ENCODE results near the gene TRIM2.
"Not testable (repeated sequence)": the region's sequence is repeated elsewhere in the genome, so short reads cannot be mapped to it uniquely, and the experiment has no call there.

The TRIM2 gene

GRCh38 chr4:153204247-153204671, at the start of gene TRIM2:
TRIM2 (plus strand) TSS chr4:153204443; CDS start chr4:153204531, 88 bp downstream.
- DNase-seq (ENCODE audit: low read depth in 2 of 2), result no peak

DNA sequence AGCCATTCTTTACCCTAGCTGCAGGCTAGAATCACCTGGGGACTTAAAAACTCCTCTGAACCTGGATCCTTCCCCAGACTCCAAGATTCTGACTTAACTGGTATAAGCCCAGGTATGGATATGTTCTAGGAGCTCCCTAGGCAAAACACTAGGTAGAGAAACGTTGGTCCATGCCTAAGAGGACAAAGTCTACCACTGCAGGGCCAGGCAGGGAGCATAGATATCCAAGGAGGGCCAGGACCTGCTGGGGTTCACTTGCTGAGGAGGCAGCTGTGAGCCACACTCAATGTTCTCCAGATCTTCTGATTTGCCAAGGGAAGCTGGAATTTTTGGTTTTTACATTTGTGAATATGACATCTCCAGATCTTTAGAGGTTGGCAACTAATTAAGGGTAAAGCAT, 48.6 kb upstream of the TRIM2 start:
- no peak for DNase-seq (ENCODE audit: low read depth in 2 of 2)

- no peak for DNase-seq (ENCODE audit: low read depth in 2 of 2)
Observed at GRCh38 chr4:153156263-153156662, 48.0 kb upstream of the TRIM2 start.

GRCh38 chr4:153156721-153157120, 47.5 kb upstream of the TRIM2 start:
- DNase-seq (ENCODE audit: low read depth in 2 of 2), result no peak

DNA sequence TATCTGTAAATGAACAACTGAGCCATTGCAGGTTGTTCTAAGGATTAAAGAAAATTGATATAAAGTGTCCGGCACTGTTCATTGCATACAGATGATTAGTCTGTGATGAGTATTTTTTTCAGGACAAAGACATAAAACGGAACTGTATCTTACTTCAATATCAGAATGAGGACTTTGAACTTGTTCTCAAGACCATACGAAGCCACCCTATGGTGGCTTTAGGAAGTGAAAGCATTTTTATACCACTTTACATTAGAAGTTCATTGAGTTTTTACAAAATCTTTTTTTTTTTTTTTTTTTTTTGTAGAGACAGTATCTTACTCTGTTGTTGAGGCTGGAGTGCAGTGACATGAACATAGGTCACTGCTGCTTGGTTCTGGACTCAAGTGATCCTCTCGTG, 45.2 kb upstream of the TRIM2 start:
- no peak for DNase-seq (ENCODE audit: low read depth in 2 of 2)

- DNase-seq (ENCODE audit: low read depth in 2 of 2), result no peak
Observed at GRCh38 chr4:153159728-153160221, 44.5 kb upstream of the TRIM2 start.

GRCh38 chr4:153160821-153161220, 43.4 kb upstream of the TRIM2 start:
- DNase-seq (ENCODE audit: low read depth in 2 of 2), result no peak

- DNase-seq (ENCODE audit: low read depth in 2 of 2), result no peak
Observed at GRCh38 chr4:153161226-153161963, 42.8 kb upstream of the TRIM2 start.

- DNase-seq (ENCODE audit: low read depth in 2 of 2), result not testable (repeated sequence)
Observed at GRCh38 chr4:153165236-153165635, 39.0 kb upstream of the TRIM2 start.

GRCh38 chr4:153166716-153167501, 37.3 kb upstream of the TRIM2 start:
- no peak for DNase-seq (ENCODE audit: low read depth in 2 of 2)

DNA sequence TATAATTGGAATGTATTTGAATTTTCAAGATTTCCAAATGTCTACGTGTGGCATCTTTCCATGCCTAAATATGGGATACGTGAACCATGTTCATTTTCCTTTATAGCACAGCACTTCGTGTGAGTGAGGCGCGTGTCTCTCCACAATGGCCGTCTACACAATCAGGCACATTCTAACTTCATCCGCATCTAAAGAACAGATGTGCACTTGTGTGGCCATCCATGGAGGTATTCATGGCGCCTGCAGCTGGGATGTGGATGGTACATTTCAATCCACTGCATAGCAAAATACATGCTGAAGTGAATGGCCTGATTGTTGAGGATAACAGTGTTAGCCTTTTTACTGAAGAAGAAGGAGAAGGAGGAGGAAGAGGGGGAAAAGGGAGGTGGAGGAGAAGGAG, 34.5 kb upstream of the TRIM2 start:
- DNase-seq (ENCODE audit: low read depth in 2 of 2), result no peak

DNA sequence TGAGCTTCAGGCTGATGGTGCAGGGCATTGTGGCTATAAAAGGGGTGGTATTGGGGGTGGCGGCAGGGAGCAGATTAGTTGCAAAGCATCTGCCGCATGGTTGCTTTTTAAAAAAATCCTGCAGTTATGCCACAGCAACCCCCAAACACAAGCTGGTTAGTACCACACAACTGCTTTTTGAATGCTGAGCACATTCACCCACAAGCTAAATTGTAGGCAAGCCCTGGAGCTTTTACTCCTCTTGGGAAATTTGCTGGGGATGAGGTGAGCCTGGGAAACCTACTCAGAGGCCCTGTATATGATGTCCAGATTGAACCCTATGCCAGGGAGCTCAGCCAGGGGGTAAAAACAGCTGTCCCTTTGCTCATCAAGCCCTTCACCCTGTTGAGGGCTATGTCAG, 33.8 kb upstream of the TRIM2 start:
- no peak for DNase-seq (ENCODE audit: low read depth in 2 of 2)

DNA sequence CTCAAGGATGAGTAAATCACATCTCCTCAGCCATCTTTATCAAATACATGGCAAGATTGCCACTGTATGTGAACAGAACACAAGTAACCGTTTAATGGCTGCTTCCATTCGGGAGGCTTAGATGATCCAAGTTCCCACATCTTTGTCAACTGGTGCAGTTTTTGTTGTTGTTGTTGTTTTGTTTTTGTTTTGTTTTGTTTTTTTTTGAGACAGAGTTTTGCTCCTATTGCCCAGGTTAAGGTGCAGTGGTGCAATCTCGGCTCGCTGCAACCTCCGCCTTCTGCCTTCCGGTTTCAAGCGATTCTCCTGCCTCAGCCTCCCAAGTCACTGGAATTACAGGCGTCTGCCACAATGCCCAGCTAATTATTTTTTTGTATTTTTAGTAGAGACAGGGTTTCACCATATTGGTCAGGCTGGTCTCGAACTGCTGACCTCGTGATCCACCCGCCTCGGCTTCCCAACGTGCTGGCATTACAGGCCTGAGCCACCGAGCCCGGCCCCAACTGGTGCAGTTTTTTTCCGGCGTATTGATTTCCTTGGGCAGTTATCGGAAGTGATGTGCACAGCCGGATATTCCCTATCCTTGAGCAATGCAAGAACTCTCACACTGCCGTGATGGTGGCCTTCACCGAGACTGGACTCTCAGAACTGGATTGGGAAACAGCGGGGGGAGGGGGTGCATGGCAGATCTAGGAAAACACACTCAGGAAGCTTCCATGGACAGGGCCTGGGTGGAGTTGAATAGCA, 29.2 kb upstream of the TRIM2 start:
- DNase-seq (ENCODE audit: low read depth in 2 of 2), result no peak

DNA sequence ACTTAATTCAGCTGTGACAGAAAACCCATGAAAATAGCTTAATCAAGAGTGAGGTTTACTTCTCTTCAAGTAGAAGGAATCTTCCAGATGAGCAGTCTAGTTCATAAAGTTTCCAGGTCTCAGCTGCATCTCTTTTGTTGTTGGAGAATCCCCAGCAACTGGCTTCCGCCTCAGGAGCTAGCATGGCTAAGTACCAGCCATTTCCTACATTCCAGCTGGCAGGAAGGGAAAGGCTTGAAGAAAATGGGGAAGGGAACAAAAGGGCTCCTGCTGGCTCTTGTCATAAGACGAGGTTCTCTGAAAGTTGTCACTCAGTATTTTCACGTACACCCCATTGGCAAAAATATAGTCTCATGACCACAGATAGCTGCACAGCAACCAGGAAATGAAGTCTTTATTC, 27.3 kb upstream of the TRIM2 start:
- DNase-seq (ENCODE audit: low read depth in 2 of 2), result no peak

- no peak for DNase-seq (ENCODE audit: low read depth in 2 of 2)
Observed at GRCh38 chr4:153177841-153178240, 26.4 kb upstream of the TRIM2 start.

DNA sequence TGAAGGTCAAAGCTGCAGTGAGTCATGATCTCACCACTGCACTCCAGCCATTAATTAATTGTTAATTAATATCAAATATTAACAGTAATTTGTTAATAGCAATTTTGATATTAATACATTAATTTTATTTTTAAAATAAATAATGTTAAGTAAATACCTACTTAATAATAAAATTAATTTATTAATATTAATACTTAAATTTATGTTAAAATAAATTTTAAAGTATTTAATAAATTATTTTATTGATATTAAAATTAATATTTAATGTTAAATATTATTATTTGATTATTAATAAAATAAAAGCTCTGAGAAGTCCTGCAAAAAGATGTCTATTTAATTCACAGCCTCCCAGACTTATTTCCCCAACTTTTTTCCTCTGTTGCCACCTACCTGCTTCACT, 25.1 kb upstream of the TRIM2 start:
- DNase-seq (ENCODE audit: low read depth in 2 of 2), result no peak

GRCh38 chr4:153181293-153181692, 22.9 kb upstream of the TRIM2 start:
- no peak for DNase-seq (ENCODE audit: low read depth in 2 of 2)

DNA sequence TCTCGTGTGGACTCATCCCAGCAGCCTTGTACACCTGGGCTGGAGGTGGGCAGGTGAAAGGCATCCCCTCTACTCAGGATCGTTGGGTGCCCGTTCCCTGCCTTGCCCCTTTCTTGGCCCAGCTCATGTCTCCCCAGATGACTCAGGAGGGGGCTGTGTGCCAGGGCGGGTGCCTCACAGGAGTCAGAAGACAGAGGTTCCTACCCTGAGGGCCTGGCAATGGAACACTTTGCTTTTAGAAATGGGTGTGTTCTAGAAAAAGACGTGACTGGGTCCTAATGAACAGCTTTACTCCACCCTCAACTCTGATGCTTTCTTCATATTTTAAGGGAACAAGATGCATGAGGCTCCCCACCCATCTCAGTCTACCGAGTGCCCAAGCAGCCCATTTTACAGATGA, 22.5 kb upstream of the TRIM2 start:
- no peak for DNase-seq (ENCODE audit: low read depth in 2 of 2)

DNA sequence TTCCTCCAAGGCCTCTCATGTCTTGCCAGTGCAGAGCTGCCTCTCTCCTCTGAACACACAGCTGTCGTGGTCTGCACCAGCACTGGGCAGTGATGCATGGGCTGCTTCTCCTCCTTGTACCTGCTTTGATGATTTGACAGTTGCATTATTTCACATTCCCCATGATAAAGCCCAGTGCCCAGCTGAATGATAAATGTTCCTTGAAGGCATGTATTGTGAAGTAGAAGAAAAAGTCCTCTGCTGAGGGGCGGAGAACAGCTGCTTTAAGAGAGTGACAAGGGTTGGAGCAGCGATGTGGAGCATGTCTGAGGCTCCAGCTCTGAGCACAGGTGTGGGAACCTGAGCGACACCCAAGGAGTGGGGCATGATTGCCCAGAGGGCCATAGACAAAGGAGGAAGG, 21.1 kb upstream of the TRIM2 start:
- no peak for DNase-seq (ENCODE audit: low read depth in 2 of 2)

- DNase-seq (ENCODE audit: low read depth in 2 of 2), result no peak
Observed at GRCh38 chr4:153185331-153185852, 18.9 kb upstream of the TRIM2 start.

- DNase-seq (ENCODE audit: low read depth in 2 of 2), result no peak
Observed at GRCh38 chr4:153186046-153186728, 18.1 kb upstream of the TRIM2 start.

Data from stimulated activated CD4-positive, alpha-beta T cell treated with anti-CD3 and anti-CD28 coated beads, Interleukin-1b, Interleukin-23, amount 100 ng/mL, for 1 hour (primary cell).